ENCODE results near the gene SATB2.

DNA sequence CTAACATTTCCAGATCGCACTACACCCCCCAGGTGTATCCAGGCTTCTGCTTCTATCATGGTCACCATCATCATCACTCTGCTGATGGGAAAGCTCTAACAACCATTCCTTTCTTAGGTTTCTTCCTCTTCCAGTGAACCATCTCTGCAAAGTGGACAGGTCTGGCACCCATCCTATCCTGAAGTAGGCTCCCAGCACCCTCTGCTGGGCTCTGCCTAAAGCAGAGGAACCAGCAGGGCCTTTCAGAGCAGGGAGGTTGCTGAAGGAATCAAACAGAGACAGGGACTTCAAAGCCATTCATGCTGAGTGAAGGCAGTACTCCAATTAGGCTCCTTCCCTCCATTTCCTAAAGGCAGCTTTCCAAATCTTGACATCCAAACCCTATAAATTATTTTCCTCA is 27.2 kb upstream of the SATB2 start:
- TF ChIP-seq, protein P1, sequence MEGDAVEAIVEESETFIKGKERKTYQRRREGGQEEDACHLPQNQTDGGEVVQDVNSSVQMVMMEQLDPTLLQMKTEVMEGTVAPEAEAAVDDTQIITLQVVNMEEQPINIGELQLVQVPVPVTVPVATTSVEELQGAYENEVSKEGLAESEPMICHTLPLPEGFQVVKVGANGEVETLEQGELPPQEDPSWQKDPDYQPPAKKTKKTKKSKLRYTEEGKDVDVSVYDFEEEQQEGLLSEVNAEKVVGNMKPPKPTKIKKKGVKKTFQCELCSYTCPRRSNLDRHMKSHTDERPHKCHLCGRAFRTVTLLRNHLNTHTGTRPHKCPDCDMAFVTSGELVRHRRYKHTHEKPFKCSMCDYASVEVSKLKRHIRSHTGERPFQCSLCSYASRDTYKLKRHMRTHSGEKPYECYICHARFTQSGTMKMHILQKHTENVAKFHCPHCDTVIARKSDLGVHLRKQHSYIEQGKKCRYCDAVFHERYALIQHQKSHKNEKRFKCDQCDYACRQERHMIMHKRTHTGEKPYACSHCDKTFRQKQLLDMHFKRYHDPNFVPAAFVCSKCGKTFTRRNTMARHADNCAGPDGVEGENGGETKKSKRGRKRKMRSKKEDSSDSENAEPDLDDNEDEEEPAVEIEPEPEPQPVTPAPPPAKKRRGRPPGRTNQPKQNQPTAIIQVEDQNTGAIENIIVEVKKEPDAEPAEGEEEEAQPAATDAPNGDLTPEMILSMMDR (IDR thresholded peaks at IDR 0.05), result no peak
- TF ChIP-seq POLR2A (IDR thresholded peaks at IDR 0.05), result no peak

All from ovary (tissue), 3 donors.